Activated CD8-positive, alpha-beta T cell treated with anti-CD3 and anti-CD28 coated beads for 36 hours (primary cell): ENCODE data around the gene AP5Z1. TPM values are rescaled to one million over a fixed set of nuclear protein-coding genes. Genes with fewer than 3 reads are reported as not detected.
"Not testable (repeated sequence)": the region's sequence is repeated elsewhere in the genome, so short reads cannot be mapped to it uniquely, and the experiment has no call there.

Experiments
- ATAC-seq: fragments of 200-7000 bp; cut with Tn5 transposase; one replicate; pipeline ENCODE4 v1.10.0; 2021; ENCODE audit warnings: mild to moderate bottlenecking, moderate library complexity
- CTCF ChIA-PET: fragments of 350-600 bp; sonication (Branson Sonifier 250); formaldehyde crosslinking; loops from one replicate; lab custom pipeline; 2021; ENCODE audit warnings: antibody characterized with exemption; lab: Charles Lee
- POLR2A ChIA-PET: fragments of 350-600 bp; sonication (Branson Sonifier 250); formaldehyde crosslinking; loops from one replicate; lab custom pipeline; 2021; ENCODE audit warnings: antibody characterized with exemption; lab: Charles Lee
- DNase-seq: peaks from one replicate; pipeline ENCODE4 v3.0.0-alpha.2; 2020
- H3K27ac Mint-ChIP-seq: one replicate; pipeline ENCODE4 v1.8.0; 2021; ENCODE audit warnings: mild to moderate bottlenecking, mixed read lengths
- H3K27me3 Mint-ChIP-seq: one replicate; pipeline ENCODE4 v1.8.0; 2021; ENCODE audit warnings: mixed read lengths
- H3K36me3 Mint-ChIP-seq: one replicate; pipeline ENCODE4 v1.8.0; 2021; ENCODE audit warnings: low read depth, mixed read lengths
- H3K4me1 Mint-ChIP-seq: one replicate; pipeline ENCODE4 v1.8.0; 2021; ENCODE audit warnings: low read depth, mixed read lengths
- H3K4me3 Mint-ChIP-seq: one replicate; pipeline ENCODE4 v1.8.0; 2021; ENCODE audit warnings: mild to moderate bottlenecking, moderate library complexity, mixed read lengths
- H3K9me3 Mint-ChIP-seq: one replicate; pipeline ENCODE4 v1.8.0; 2021; ENCODE audit warnings: mixed read lengths
- CTCF ChIP-seq: fragments of 200-600 bp; IDR thresholded peaks from one replicate; pipeline ENCODE4 v1.8.0; 2022; ENCODE audit warnings: antibody characterized with exemption, mild to moderate bottlenecking
- intact Hi-C: fragments of 100-400 bp; cut with micrococcal nuclease; formaldehyde crosslinking; loops from one replicate; pipeline ENCODE4 v1.10.0; 2022
- total RNA-seq, 2 experiments: library from RNA; stranded (reverse); gene quantifications; one replicate each; pipeline ENCODE4 v1.2.3, GENCODE V29; 2021

Gene AP5Z1
- total RNA-seq, 2 experiments from 2014 or later = 21.2 to 21.3 TPM

- intact Hi-C loops = no loop called here
- ChIA-PET CTCF (interaction anchor here (1.0 kb wide), 1 partner anchor 82 kb away, joined by 7 read pairs; the partner anchor contains the start of gene RADIL), POLR2A (no interaction called here)
- Mint-ChIP-seq H3K27ac (no peak overlapping the region), H3K4me1 (no peaks in the 10 kb centered on the region), H3K9me3 (no peaks in the 10 kb centered on the region), H3K27me3 (no peaks in the 10 kb centered on the region), H3K36me3 (no peaks in the 10 kb centered on the region), H3K4me3 (no peak overlapping the region)
- ATAC-seq (no peak), DNase-seq (no peak)
- TF ChIP-seq CTCF = no peak
Measured at GRCh38 chr7:4800926-4801838, 25.8 kb downstream of the AP5Z1 start.

GRCh38 chr7:4801839-4802231 is 26.4 kb downstream of the AP5Z1 start:
- Mint-ChIP-seq H3K4me1 (no peaks in the 10 kb centered on the region), H3K9me3 (no peaks in the 10 kb centered on the region), H3K27me3 (no peaks in the 10 kb centered on the region), H3K27ac (no peak overlapping the region), H3K4me3 (no peak overlapping the region), H3K36me3 (no peaks in the 10 kb centered on the region)
- ChIA-PET POLR2A (no interaction called here), CTCF (no interaction called here)
- DNase-seq (no peak), ATAC-seq (no peak)
- intact Hi-C loops = no loop called here
- TF ChIP-seq CTCF = no peak

- H3K27ac Mint-ChIP-seq, POLR2A ChIA-PET, H3K4me1 Mint-ChIP-seq, DNase-seq, H3K27me3 Mint-ChIP-seq, H3K4me3 Mint-ChIP-seq, CTCF ChIA-PET, H3K9me3 Mint-ChIP-seq, ATAC-seq, intact Hi-C loops, H3K36me3 Mint-ChIP-seq: not testable (repeated sequence)
Measured at GRCh38 chr7:4802577-4802976, 27.2 kb downstream of the AP5Z1 start.

GRCh38 chr7:4803397-4804241 is 28.2 kb downstream of the AP5Z1 start:
- ATAC-seq (no peak), DNase-seq (no peak)
- POLR2A ChIA-PET = no interaction called here
- H3K27me3 Mint-ChIP-seq = no peaks in the 10 kb centered on the region
- intact Hi-C loops = no loop called here
- H3K36me3 Mint-ChIP-seq = no peaks in the 10 kb centered on the region
- no peaks in the 10 kb centered on the region for H3K4me1 Mint-ChIP-seq
- no peak for TF ChIP-seq CTCF
- CTCF ChIA-PET = no interaction called here
- no peak overlapping the region for H3K27ac Mint-ChIP-seq
- H3K4me3 Mint-ChIP-seq = no peak overlapping the region
- no peaks in the 10 kb centered on the region for H3K9me3 Mint-ChIP-seq

GRCh38 chr7:4805110-4805983 is 29.9 kb downstream of the AP5Z1 start:
- H3K4me3 Mint-ChIP-seq = no peak overlapping the region
- H3K9me3 Mint-ChIP-seq = no peaks in the 10 kb centered on the region
- no peaks in the 10 kb centered on the region for H3K27me3 Mint-ChIP-seq
- DNase-seq (no peak), ATAC-seq (no peak)
- peaks cover 5% of the 10 kb centered on the region for H3K4me1 Mint-ChIP-seq
- no peak for TF ChIP-seq CTCF
- H3K27ac Mint-ChIP-seq = no peak overlapping the region
- intact Hi-C loops = no loop called here
- CTCF ChIA-PET = no interaction called here
- H3K36me3 Mint-ChIP-seq = no peaks in the 10 kb centered on the region
- POLR2A ChIA-PET = no interaction called here
